Activated CD8-positive, alpha-beta memory T cell treated with anti-CD3 and anti-CD28 coated beads, Interleukin-2, amount 50 U/mL, for 48 hours (primary cell): Measurements from ENCODE around the gene RPS23.
A peak's percentile ranks its signal among the peaks of the same experiment; 100 is the strongest.
"Not testable (repeated sequence)": the region's sequence is repeated elsewhere in the genome, so short reads cannot be mapped to it uniquely, and the experiment has no call there.

ENCODE experiments used
- DNase-seq: peaks from one replicate; pipeline ENCODE4 v3.0.0-alpha.2; 2020

The RPS23 gene

DNA sequence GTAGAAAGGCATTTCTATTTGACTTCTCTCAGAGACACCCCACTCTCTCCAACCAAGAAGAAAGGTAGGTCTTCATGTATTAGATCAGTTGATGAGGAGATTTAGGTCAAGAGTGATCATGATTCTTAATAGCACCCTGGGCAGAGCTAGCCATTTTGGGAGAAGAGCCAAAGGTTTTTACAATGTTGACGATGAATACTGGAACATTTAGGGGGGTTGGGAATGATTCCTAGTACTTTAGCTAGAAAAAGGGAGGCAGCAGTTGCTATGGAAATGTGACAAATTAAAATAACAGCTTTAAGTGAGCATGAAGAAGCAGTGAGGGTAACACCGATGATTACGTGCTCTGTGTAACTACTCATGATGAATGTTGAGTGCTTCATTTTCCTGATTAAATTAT is 9.5 kb upstream of the RPS23 start:
- DNase-seq: no peak

DNA sequence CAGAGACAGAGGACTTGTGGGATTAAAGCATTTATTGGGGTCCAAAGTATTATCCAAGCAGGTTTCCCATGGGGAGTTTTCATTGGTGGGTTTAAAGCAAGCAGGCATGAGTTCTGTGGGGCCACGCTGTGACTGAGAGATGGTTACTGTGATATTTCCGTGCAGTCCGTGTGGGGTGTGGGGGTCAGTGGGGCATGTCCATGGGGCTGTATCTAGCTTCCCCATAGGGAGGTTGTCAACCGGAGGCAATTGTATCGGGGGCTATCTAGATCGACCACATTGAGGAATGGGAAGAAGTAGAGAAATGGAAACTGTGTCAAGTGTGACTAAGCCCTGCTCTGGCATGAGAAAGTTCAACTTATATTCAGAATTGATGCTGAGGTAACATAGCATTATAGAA is 7.1 kb upstream of the RPS23 start:
- no peak for DNase-seq

DNA sequence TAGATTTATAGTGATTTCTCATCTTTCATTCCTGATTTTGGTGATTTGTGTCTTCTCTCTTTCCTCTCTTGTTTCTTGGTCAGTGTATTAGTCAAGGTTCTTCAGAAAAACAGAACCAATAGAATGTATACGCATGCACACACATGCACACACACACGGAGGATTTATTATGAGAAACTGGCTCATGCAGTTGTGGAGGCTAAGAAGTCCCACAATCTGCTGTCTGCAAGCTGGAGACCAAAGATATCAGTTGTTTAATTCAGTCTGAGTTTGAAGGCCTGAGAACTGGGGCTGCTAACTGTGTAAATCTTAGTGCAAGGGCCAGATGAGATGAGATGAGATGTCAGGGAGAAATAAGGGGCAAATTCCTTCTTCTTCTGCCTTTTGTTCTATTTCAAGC is 5.7 kb upstream of the RPS23 start:
- DNase-seq: no peak

DNA sequence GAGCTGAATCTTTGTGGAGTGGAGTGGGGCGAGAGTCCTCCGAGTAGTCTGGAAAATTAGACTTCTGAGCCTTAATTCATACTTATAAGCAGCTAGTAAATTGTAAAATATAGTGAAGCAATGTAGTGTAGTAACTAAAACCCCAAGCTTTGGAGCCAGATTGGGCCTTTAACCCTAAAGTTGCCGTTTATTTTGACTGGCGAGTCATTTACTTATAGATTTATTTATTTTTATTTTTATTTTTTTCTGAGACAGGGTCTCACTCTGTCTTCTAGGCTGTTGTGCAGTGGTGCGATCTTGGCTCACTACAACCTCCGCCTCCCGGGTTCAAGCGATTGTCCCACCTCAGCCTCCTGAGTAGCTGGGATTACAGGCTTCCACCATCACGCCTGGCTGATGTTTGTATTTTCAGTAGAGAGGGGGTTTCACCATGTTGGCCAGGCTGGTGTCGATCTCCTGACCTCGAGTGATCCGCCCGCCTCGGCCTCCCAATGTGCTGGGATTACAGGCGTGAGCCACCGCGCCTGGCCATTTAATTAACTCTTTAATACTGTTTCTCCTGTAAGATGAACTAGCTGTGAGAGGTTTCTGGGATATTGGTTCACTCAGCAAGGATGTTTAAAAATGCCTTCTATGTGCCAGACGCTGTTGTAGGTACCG is 687 bp upstream of the RPS23 start:
- DNase-seq: no peak

DNA sequence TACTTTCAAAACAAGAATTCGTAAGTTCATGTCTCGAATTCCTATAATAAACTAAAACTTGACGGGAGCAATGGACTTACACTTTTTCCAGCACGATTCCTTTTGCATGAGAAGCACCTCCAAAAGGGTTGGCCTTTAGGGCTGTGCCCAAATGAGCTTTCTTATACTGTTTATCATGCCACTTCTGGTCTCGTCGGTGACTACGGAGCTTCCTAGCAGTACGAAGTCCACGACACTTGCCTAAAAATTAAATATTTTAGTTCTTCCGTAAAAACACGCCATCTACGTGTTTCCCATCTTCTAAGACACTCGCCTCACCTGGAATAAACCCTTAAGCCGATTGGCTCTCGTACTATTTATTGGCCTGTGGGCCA is 554 bp downstream of the RPS23 start:
- DNase-seq: peak; percentile 58

DNA sequence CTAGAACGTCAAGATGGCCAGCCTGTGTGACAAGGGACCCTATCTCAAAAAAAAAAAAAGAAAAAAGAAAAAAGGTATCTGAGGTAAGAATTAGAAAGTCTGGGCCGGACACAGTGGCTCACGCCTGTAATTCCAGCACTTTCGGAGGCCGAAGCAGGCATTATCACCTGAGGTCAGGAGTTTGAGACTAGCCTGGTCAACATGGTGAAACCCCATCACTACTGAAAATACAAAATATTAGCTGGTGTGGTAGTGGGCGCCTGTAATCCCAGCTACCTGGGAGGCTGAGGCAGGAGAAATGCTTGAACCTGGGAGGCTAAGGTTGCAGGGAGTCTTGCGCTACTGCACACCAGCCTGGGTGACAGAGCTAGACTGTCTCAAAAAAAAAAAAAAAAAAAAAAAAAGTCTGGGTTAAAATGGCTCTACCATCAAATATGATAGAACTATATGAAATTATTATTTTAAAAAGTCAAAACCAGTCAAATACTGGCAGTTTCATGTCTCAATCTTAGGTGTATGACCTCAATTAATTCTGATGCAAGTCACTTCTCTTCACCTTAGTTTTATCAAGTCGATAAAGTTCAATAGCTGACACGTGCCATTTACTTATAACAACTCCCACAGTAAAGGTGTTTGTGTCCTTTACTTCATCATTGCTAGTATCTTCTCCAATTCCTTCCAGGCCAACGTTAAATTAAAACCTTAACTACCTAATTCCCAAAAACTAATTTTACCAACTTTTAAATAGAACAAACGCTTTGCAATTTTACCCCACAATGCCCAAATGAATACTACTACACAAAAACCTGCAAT is 1.1 kb downstream of the RPS23 start:
- peak; percentile 57 for DNase-seq

DNA sequence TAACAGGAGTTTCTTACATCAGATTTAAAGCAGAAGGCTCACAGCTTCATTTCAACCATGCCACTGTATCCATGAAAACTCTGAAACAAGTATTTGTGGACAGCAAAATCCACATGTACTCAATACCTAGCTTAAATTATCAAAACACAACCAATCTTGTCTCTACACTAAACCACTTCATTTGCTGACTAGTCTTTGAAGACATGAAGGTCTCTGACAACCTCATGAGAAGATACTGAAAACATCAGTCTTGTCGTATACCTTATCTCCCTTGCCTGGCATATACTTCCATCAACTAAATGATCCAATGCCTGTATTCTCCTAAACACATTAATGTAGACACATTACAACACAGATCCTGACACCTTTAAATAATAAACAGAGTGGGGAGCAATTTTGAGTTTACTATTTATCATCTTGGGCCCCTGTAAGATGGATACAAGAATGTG is 2.9 kb downstream of the RPS23 start:
- DNase-seq: no peak

DNA sequence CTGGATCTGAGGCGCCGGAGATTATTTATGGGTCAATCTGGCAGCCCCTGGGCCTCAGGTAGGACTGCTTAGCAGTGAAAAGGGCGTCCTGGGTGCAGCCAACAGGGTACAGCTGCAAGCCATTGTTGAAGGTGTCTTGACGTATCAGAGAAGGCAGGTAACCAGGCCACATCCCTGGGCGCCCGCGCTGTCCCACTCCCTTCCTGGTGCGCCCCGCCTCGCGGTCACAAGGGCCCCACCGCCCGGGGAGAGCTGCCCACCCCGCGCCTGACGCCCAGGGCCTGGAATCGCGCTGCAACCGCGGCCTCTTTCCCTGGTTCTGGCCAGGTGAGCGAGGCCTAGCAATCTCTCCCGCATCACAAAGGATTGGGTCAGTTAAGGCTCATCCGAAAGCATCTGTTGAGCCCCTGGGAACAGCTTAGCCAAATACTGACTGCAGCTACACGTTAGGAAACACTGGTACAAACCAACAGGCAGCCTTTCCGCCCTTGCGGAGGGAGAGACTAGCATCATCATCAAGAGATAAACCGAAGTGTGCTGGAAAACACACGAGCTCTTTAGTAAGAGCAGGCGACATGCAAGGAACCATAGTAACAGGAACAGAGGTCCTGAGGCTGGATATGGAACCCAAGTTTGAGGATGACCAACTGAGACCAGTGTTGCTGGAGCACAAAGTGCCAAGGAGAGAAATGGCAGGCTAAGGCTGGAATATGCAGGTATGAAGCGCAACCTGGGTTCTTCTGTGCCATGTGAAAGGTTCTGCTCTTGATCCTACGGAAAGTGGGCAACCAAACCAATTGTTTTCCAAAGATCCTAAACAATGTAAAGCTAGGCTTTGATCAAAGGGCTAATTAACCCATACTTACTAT is 3.6 kb downstream of the RPS23 start:
- DNase-seq: peak; percentile 76

DNA sequence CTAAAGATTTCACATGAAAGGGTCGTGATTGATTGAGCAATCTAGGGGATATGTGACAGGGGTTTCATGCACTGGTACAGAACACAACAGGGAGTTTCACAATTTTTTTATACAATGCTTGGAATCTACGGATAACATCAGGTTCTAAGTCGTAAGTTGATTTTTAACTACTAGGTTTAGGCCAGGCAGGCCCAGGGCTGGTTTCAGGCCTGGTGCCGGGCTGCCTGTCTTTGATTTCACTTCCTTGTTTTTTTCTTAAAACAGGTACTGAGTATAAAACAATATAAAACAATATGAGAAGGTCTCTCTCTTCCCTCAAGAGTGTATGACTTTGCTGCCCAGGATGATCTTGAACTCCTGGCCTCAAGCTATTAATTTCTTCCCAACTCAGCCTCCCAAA is 4.7 kb downstream of the RPS23 start:
- not testable (repeated sequence) for DNase-seq

DNA sequence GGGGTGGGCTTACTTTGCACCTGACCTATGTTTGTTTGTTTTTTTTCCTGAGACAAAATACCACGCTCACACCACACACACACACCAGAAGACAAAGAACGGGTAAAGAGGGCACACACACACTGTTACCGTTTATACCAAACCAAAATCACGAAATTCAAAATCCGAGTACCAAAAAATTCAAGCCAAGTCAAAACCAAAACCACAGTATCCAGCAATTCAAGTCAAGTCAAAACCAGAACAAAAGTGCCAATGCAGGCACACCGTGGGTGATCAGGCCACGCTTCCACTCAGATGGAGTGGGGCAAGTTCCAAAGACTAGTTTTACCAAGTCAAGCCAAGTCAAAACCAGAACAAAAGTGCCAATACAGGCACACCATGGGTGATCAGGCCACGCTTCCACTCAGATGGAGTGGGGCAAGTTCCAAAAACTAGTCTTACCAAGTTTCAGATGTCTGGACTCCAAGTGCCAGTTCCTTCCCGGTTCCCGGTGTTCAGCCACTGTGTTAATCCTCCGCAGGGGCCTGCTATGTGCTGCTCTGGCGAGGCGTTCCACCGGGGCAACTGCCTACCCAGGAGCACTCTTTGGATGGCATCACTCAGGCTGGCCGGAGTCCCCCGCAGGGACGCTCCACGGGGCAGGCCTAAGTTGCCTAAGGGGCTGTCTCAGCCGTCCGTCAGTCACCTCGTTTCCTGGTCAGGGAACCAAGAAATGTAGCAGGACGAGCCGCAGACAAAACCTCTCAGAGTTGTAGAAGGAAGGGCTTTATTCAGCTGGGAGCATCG is 5.4 kb downstream of the RPS23 start:
- peak; percentile 70 for DNase-seq

DNA sequence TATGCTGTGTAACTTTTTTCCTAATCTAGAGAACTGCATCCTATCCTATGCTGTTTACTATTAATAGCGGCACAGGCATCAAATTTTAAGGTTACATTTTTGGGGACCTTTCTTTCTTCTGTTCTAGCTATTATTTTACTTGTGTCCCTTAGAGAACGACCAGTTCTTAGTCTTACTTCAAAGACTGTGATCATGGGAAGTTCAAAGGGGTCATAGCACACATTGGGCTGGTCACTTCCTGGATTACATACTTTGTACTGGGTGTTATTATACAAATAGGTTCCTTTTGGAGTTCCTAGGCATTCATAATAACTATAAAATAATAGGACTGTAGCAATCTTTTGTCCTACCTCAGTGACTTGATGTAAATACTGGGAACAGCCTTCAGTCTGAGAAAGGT is 8.8 kb downstream of the RPS23 start:
- DNase-seq: not testable (repeated sequence)

DNA sequence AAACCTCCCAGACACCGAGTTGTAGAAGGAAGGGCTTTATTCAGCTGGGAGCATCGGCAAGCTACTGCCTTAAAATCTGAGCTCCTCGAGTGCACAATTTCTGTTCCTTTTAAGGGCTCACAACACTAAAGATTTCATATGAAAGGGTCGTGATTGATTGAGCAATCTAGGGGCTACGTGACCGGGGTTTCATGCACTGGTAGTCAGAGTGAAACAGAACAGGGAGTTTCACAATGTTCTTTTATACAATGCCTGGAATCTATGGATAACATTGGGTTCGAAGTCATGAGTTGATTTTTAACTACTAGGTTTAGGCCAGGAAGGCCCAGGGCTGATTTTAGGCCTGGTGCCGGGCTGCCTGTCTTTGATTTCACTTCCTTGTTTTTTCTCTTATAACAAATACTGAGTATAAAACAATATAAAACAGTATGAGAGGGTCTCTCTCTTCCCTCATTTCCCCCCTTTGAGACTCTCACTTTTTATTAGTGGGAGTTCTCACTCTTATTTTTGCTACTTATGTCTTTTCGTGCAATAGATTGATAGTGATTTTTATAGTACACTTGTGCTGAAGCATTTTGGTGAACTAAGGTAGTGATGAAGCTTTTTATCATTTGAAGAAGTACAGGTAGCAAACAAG is 10.7 kb downstream of the RPS23 start:
- DNase-seq: not testable (repeated sequence)

DNA sequence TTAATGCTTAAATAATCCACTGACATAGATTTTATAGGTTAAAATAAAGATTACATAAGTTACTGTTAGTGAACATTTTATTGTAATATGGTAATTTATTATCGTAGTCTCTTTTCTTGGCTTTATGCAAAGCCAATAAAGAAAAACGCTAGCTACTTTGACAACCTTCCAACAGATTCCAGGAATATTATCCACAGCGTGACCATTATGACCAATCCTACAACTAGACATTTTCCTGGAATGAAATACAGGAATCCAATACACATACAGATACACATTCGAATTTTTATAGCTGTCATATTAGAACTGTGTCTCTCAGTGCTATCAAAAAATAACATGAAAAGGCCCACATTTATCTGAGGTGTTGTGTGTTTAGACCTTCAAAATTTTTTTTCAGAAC is 13.1 kb downstream of the RPS23 start:
- no peak for DNase-seq

DNA sequence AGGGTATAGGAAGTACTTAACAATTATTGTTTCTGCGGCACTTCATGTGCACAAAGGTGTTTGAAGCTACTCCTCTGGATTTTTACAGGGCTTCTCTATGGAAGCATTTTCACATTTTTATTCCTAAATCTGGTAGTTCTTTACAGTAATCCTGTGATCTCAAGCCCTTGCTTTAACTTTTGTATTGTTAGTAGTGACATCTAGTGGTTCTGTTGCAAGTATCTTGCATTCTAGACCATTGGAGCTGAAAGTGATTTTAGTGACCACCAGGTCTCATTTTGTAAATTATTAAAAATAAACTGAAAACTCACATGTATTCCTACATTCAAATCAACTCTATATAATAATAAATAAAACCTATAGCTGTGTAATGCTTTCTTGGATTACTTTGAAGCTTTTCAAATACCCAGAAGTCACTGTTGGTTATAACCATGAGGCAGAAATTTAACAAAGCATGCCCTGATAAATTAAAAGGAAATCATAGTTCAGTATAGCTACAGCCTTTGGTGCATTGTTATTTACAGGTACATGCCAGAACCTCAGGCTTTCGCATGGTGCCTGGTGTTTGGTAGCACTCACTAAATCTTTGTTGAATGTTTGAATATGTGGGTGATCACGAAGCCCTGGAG is 18.9 kb downstream of the RPS23 start:
- no peak for DNase-seq

DNA sequence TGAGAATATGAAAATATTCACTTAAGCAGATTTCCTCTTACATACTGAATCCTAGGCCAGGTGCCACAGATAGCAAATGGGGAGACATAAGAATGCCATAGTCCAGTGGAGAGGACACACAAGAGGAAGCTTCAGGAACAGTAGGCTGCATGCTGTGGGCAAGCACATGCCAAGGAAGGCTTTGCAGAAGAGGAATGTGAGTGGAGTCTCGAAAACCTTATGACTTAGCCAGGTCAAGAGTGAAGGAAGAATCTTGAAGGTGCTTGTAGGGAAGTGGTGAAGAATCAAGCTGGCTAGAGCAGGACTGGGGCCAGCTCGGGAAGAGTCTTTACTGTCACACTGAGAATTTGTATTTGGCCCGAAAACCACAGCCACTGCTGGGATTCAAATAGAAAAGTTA is 20.4 kb downstream of the RPS23 start:
- DNase-seq: no peak

DNA sequence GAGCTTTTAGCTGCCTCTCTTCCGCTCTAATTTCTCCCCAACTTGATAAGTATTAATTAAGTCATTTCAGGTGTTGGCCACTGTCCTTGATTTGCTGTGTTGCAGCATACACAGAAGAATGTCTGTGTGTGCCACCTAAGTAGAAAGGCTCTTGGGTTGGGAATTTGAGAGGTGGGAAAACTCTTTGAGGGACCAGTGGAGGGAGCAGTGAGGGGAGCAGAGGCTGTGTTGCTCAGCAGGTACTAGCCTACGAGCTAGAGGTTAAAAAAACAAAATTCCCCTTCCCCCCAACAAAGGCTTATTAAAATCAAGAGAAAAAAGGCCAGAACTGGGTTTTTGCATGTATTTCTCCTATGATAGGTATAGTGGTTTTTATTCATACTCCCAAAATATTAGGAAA is 20.9 kb downstream of the RPS23 start:
- DNase-seq: no peak

DNA sequence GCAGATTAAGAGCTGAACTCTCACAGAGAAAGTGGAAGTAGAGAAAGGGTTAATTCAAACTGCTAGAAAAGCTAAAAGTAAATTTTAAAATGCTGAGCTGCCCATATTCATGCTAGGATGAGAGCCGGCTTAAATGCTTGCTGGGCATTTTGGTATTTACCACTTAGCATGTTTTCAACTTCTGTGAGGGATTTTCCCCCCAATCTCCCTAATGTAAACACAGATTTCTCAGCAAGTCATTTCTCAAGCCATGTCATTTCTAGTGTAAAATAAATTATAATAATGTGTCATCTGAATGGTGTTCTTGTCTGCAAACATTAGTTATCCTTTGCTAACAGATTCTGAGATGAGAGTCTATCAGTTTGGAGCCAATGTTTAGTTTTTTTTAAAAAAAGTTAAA is 22.3 kb downstream of the RPS23 start:
- no peak for DNase-seq

DNA sequence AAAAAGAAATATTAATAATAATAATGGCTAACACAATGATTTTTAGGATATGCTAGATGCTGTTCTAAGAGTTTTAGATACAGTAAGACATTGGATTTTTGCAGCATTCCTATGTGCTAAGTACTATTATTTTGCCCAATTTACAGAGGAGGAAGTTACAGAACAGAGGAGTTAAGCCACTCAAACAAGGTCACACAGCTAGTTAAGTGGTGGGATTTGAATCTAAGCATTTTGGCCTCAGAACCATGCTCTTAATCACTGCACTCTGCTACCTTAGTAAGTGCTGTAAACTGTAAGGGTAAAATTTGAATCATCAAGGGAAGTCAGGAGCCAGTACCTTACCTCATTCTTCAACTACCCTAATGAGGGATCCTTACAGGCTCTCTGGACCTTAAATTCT is 25.4 kb downstream of the RPS23 start:
- DNase-seq: no peak

DNA sequence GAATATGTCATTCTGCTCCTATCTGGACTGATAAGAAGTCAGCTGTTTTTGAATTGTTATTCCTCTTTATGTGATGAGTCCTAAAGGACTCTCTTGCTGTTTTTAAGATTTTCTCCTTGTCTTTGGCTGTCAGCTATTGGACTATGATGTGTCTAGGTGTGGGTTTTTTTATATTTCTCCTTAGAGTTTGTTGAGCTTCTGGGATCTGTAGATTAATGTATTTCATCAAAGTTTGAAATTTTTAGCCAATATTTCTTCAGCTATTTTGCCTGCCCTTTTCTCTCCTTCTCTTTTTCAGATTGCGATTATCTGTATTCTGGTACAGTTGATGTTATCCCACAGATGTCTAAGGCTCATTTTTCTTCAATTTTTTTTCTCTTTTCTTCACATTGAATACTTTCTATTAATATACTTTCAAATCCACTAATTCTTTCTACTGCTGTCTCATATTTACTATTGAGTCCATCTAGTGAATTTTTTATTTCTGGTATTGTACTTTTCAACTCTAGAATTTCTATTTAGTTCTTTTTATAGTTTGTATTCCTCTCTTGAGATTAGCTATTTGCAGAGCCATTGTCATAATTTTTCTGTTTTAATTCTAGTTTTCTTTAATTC is 31.1 kb downstream of the RPS23 start:
- DNase-seq: no peak

DNA sequence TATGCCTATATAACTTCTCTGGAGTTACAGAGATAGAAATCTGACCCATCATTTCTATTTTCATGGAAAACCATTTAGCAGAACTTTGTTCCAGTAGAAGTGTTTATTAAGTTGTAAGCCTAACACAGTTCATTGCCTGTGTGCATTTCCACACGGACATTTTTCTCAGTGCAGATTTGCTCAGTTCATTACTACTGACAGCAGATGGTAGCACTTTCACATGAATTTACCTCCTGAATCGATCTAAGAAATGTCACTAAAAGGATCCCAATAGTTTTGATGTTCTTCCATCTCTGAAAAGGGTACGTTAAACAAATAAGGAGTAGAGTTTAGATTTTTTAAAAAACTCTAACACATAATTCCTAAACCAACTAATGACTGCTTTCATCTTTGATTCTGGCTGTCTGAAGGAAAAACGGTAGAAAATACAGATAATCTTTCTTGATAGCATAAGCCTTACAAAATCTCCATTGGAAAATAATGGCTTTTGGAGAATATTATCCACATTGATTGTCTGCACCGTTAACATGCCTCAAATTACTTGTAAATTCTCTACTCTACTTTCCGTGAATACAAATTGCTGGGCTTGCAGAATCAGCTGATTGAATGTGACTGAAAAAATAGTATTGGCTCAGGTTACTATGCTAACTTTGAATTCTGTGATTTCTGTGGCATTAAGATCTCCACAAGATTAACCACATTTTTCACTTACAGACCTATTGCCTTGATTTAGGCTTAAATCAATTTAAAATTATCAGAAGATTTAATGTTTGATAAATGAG is 33.1 kb downstream of the RPS23 start:
- DNase-seq: no peak

DNA sequence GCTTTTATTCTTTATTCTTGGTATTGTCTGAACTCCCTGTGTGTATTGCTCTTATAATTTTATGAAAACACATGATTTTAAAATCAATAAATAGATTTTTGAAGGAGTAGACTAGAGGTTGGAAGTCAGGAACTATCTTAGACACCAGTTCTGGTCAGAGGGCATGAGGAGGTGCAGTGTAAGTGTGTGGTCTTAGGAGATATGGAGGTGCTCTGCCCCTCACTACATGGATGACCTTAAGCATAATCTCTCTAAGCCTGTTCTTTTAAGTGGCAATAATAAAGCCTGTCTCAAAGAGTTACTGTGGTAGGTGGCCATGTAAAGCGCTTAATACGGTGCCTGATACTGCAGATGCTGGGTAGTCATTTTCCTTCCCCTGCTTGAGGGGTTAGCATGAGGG is 34.0 kb downstream of the RPS23 start:
- DNase-seq: no peak
